ENCODE results near the gene CNN1.

- no peak for TF ChIP-seq GATA3 (IDR thresholded peaks at IDR 0.05; ENCODE audit: low read depth, low read length)
- no peak for TF ChIP-seq GATA2 (IDR thresholded peaks at IDR 0.05; ENCODE audit: low read depth, low read length)
Measured at GRCh38 chr19:11534948-11535347, 3.7 kb upstream of the CNN1 start.

Data from SH-SY5Y (cell line).